Natural killer cell treated with Interleukin-12 subunit alpha and Interleukin-12 subunit beta and Interleukin-15 and Interleukin-18, amount 100 ng/mL, for 72 hours (primary cell): ENCODE data around the gene AIRE. TPM values are rescaled to one million over a fixed set of nuclear protein-coding genes. Genes with fewer than 3 reads are reported as not detected.
"Not testable (repeated sequence)": the region's sequence is repeated elsewhere in the genome, so short reads cannot be mapped to it uniquely, and the experiment has no call there.

Experiments used
- ATAC-seq, 2 donors: fragments of 150-1000 bp; cut with Tn5 transposase in 1 of 2; sonication (Bioruptor Pico), chemical (Tn5 transposase) in 1 of 2; 2 replicates each; pipeline ENCODE4 v1.10.0; 2021
- DNase-seq: peaks from one replicate; pipeline ENCODE4 v3.0.0; 2022; ENCODE audit warnings: low spot score
- H3K27ac Mint-ChIP-seq, 2 donors: 1 replicate in 1 of 2; 2 replicates in 1 of 2; pipeline ENCODE4 v1.8.0; 2022; ENCODE audit warnings: mixed read lengths in 2 of 2, mild to moderate bottlenecking in 1 of 2, moderate library complexity in 1 of 2
- H3K27me3 Mint-ChIP-seq, 2 donors: 1 replicate in 1 of 2; 2 replicates in 1 of 2; pipeline ENCODE4 v1.8.0; 2022; ENCODE audit warnings: mixed read lengths in 2 of 2
- H3K36me3 Mint-ChIP-seq: one replicate; pipeline ENCODE4 v1.8.0; 2022; ENCODE audit warnings: mixed read lengths
- H3K4me1 Mint-ChIP-seq, 2 donors: 1 replicate in 1 of 2; 2 replicates in 1 of 2; pipeline ENCODE4 v1.8.0; 2022; ENCODE audit warnings: low read depth in 2 of 2, mixed read lengths in 2 of 2, mild to moderate bottlenecking in 1 of 2
- H3K4me3 Mint-ChIP-seq: one replicate; pipeline ENCODE4 v1.8.0; 2022; ENCODE audit warnings: mixed read lengths
- H3K9me3 Mint-ChIP-seq: 2 replicates; pipeline ENCODE4 v1.8.0; 2022; ENCODE audit warnings: mixed read lengths
- total RNA-seq, 2 donors: library from RNA; stranded (reverse); gene quantifications; one replicate each; pipeline ENCODE4 v1.2.3, GENCODE V29; 2022

Gene AIRE
- total RNA-seq, 2 donors from 2014 or later = not detected

DNA sequence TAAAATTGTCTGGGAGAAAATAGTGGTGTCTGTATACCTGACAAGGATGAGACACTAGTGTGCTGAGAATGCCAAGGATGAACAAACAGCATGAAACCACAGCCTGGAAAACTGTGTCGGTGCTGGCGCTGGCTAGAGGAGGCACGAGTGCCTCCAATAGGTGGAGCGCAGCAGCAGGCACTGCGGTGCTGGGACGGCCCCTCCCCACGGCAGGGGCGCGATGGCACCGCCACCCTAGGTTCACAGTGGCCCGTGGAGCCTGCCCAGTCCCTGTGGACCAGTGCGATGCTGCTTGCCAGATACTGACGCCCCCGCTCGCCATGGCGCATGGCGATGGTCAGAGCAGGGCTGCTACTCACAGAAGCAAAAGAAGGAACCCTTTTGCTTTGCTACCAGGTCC is 46.7 kb downstream of the AIRE start:
- Mint-ChIP-seq H3K9me3 (no peaks in the 10 kb centered on the region), H3K4me3 (no peak overlapping the region), H3K4me1 (peaks cover 0 to 5% of the 10 kb centered on the region in 2 donors), H3K27me3 (no peaks in the 10 kb centered on the region), H3K27ac (no peak overlapping the region), H3K36me3 (no peaks in the 10 kb centered on the region)
- ATAC-seq = no peak
- no peak for DNase-seq

- Mint-ChIP-seq H3K27ac (no peak overlapping the region), H3K9me3 (no peaks in the 10 kb centered on the region), H3K27me3 (no peaks in the 10 kb centered on the region), H3K36me3 (no peaks in the 10 kb centered on the region), H3K4me3 (no peak overlapping the region), H3K4me1 (peaks cover 0 to 9% of the 10 kb centered on the region in 2 donors)
- DNase-seq = no peak
- ATAC-seq = no peak
Measured at GRCh38 chr21:44332965-44333364, 47.3 kb downstream of the AIRE start.

- Mint-ChIP-seq H3K27me3 (no peaks in the 10 kb centered on the region), H3K27ac (no peak overlapping the region), H3K4me3 (no peak overlapping the region), H3K4me1 (peaks cover 0 to 9% of the 10 kb centered on the region in 2 donors), H3K9me3 (no peaks in the 10 kb centered on the region), H3K36me3 (no peaks in the 10 kb centered on the region)
- ATAC-seq = no peak
- DNase-seq = no peak
Measured at GRCh38 chr21:44333509-44334328, 48.0 kb downstream of the AIRE start.

GRCh38 chr21:44334329-44335030 is 48.8 kb downstream of the AIRE start:
- Mint-ChIP-seq H3K4me1 (peaks cover 3 to 12% of the 10 kb centered on the region in 2 donors), H3K27me3 (no peaks in the 10 kb centered on the region), H3K27ac (no peak overlapping the region), H3K9me3 (no peaks in the 10 kb centered on the region), H3K36me3 (no peaks in the 10 kb centered on the region), H3K4me3 (no peak overlapping the region)
- ATAC-seq = no peak
- no peak for DNase-seq

GRCh38 chr21:44335266-44336059 is 49.8 kb downstream of the AIRE start:
- Mint-ChIP-seq H3K27me3 (no peaks in the 10 kb centered on the region), H3K36me3 (no peaks in the 10 kb centered on the region), H3K4me1 (peaks cover 13 to 20% of the 10 kb centered on the region in 2 donors), H3K9me3 (no peaks in the 10 kb centered on the region), H3K27ac (no peak overlapping the region), H3K4me3 (no peak overlapping the region)
- no peak for ATAC-seq
- DNase-seq = no peak

DNA sequence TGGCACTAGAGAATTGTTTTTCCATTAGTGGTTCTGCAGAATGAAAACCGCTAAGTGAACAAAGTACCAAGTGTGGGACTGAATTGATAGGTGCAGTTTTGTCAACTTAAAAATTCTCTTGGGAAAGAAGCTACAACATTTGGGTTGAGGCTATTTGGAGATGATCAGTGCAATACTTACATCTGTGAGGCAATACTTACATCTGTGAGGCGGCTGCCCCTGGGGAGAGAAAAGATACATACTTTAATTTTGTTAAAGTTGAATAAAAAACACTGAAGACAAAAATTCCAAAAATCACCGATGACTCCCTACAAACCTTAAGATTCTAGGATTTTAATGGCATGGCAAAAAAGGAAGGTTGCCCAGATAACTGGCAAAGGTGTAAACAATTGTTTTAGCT is 51.8 kb downstream of the AIRE start:
- no peaks in the 10 kb centered on the region for H3K36me3 Mint-ChIP-seq
- peak overlapping the region; percentile 55 to 64 for H3K27ac Mint-ChIP-seq
- H3K27me3 Mint-ChIP-seq = no peaks in the 10 kb centered on the region
- no peak for DNase-seq
- no peaks in the 10 kb centered on the region for H3K9me3 Mint-ChIP-seq
- peaks cover 16 to 27% of the 10 kb centered on the region in 2 donors for H3K4me1 Mint-ChIP-seq
- peak overlapping the region; percentile 65 for H3K4me3 Mint-ChIP-seq
- ATAC-seq = no peak

- H3K27ac Mint-ChIP-seq = peak overlapping the region; percentile 55 to 64
- DNase-seq (no peak), ATAC-seq (peak in 1 of 2 donors; percentile 0)
- H3K4me3 Mint-ChIP-seq = peak overlapping the region; percentile 65
- H3K27me3 Mint-ChIP-seq = no peaks in the 10 kb centered on the region
- no peaks in the 10 kb centered on the region for H3K9me3 Mint-ChIP-seq
- H3K4me1 Mint-ChIP-seq = peaks cover 16 to 27% of the 10 kb centered on the region in 2 donors
- H3K36me3 Mint-ChIP-seq = no peaks in the 10 kb centered on the region
Measured at GRCh38 chr21:44337941-44338895, 52.5 kb downstream of the AIRE start.

DNA sequence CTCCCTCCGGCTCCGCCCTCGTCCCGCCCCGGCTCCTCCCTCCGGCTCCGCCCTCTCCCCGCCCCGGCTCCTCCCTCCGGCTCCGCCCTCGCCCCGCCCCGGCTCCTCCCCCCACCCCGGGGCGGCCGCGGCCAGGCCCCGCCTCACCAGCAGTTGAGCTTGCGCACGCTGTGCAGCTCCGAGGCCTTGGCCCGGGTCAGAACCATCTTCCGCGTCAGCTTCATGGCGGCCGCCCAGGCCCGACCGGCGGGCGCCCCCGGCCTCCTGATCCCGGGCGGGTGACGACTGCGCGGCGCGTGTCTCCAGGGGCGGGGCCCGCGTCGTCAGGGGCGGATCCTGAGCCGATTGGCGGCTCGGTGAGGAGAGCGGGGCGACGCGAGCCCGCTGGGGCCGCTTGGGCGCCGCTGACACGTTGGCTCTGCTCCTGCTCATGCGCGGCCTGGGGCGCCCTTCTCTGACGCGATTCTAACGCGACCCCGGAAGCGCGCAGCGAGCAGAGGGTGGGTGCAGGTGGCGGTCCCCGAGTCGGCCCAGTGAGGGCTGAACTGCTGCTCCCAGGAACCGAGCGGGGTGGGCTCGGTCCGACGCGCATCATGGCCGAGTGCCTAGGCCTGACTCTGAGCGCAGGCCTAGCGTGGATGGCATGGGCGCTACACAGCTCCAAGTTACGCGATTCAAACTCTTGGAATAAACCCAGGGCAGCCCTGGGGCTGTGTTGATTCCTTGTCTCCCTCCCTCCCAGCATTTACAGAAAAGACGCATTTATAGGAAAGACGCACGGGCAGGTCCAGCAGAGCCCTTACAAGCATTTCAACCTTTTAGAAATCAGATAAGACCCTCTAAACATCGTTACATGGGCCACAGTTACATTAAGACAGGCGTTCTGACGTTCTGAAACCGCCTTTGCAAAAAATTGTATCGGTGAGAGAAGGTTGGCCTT is 53.6 kb downstream of the AIRE start, which contains the start of gene CFAP410:
Gene CFAP410, minus strand, starts transcription at position 420 of the 940 bp plus-strand sequence. Its CDS starts 196 bp downstream, at position 224.
- DNase-seq = peak; percentile 97
- H3K27me3 Mint-ChIP-seq = no peaks in the 10 kb centered on the region
- H3K27ac Mint-ChIP-seq = peak within 1 kb of the TSS; percentile 98 to 99
- H3K36me3 Mint-ChIP-seq = no peaks in the 10 kb centered on the region
- H3K9me3 Mint-ChIP-seq = no peaks in the 10 kb centered on the region
- peaks cover 23 to 27% of the 10 kb centered on the region in 2 donors for H3K4me1 Mint-ChIP-seq
- peak within 1 kb of the TSS; percentile 96 for H3K4me3 Mint-ChIP-seq
- peak; percentile 95 to 96 for ATAC-seq

GRCh38 chr21:44341726-44342458 is 56.2 kb downstream of the AIRE start:
- H3K36me3 Mint-ChIP-seq, DNase-seq, H3K27me3 Mint-ChIP-seq, H3K9me3 Mint-ChIP-seq, H3K4me3 Mint-ChIP-seq, ATAC-seq: not testable (repeated sequence)
- H3K27ac Mint-ChIP-seq = peak overlapping the region in 1 of 2 donors; percentile 99
- peaks cover 22 to 23% of the 10 kb centered on the region in 2 donors for H3K4me1 Mint-ChIP-seq

DNA sequence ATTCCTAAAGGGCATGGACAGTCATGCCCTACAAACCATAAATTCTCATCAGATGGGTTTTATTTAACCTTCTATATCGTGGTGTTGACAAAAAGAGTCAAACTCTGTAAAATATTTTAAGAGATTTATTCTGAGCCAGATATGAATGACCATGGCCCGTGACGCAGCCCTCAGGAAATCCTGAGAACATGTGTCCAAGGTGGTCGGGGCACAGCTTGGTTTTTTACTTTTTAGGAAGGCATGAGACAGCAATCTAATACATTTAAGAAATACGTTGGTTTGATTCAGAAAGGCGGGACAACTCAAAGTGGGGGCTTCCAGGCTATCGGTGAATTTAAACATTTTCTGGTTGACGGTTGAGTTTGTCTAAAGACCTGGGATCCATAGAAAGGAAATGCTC is 57.3 kb downstream of the AIRE start:
- peak overlapping the region in 1 of 2 donors; percentile 15 for H3K27ac Mint-ChIP-seq
- not testable (repeated sequence) for ATAC-seq, H3K36me3 Mint-ChIP-seq, H3K27me3 Mint-ChIP-seq, H3K9me3 Mint-ChIP-seq, H3K4me3 Mint-ChIP-seq, DNase-seq
- H3K4me1 Mint-ChIP-seq = peaks cover 18 to 23% of the 10 kb centered on the region in 2 donors

GRCh38 chr21:44344541-44345183 is 59.0 kb downstream of the AIRE start:
- Mint-ChIP-seq H3K4me3 (no peak overlapping the region), H3K27ac (no peak overlapping the region), H3K27me3 (peaks cover 0 to 2% of the 10 kb centered on the region in 2 donors), H3K4me1 (peaks cover 13 to 18% of the 10 kb centered on the region in 2 donors), H3K36me3 (no peaks in the 10 kb centered on the region), H3K9me3 (no peaks in the 10 kb centered on the region)
- no peak for DNase-seq
- ATAC-seq = peak in 1 of 2 donors; percentile 21
